Esophagus muscularis mucosa (tissue), 4 donors: ENCODE results near the gene ANKRD53. TPM values are rescaled to one million over a fixed set of nuclear protein-coding genes. Genes with fewer than 3 reads are reported as not detected.
"Not testable (repeated sequence)": the region's sequence is repeated elsewhere in the genome, so short reads cannot be mapped to it uniquely, and the experiment has no call there.

ENCODE experiments used
- DNase-seq: peaks from one replicate; pipeline ENCODE4 v3.0.0-alpha.2; 2017; ENCODE audit errors: extremely low spot score
- H3K27ac ChIP-seq, 4 donors: fragments of 200-600 bp; sonication (generic); replicated peaks in 1 of 4; 1 replicate in 3 of 4; 2 replicates in 1 of 4; pipeline ENCODE4 v1.5.1; 2016 to 2019; ENCODE audit warnings: mild to moderate bottlenecking in 1 of 4
- H3K27me3 ChIP-seq, 4 donors: fragments of 200-600 bp; sonication (generic); one replicate each; pipeline versions ENCODE4 v1.5.1 to v1.6.0; 2016 to 2019
- H3K36me3 ChIP-seq, 4 donors: fragments of 200-600 bp; sonication (generic); one replicate each; pipeline ENCODE4 v1.5.1; 2016 to 2019
- H3K4me1 ChIP-seq, 4 donors: fragments of 200-600 bp; sonication (generic); one replicate each; pipeline ENCODE4 v1.5.1; 2016 to 2019
- H3K4me3 ChIP-seq, 4 donors: fragments of 200-600 bp; sonication (generic); 1 replicate in 2 of 4; 2 replicates in 2 of 4; pipeline ENCODE4 v1.5.1; 2016 to 2019; ENCODE audit warnings: mild to moderate bottlenecking in 4 of 4, moderate library complexity in 1 of 4
- H3K9me3 ChIP-seq, 4 donors: fragments of 200-600 bp; sonication (generic); 1 replicate in 3 of 4; 2 replicates in 1 of 4; pipeline ENCODE4 v1.5.1; 2016 to 2019
- CTCF ChIP-seq, 3 experiments: fragments of 200-600 bp in 2 of 3; fragments of 450-650 bp in 1 of 3; sonication (generic) in 2 of 3; IDR thresholded peaks; one replicate each; pipeline ENCODE4 v1.5.1; 2017 to 2019; ENCODE audit warnings: antibody characterized with exemption in 3 of 3, mild to moderate bottlenecking in 2 of 3, moderate library complexity in 1 of 3
- EP300 ChIP-seq: sonication (generic); formaldehyde crosslinking; IDR thresholded peaks from one replicate; pipeline ENCODE4 v1.6.1; 2017; ENCODE audit warnings: antibody characterized with exemption
- POLR2A ChIP-seq: fragments of 450-650 bp; IDR thresholded peaks from one replicate; pipeline ENCODE4 v1.6.1; 2017; ENCODE audit warnings: antibody characterized with exemption, moderate library complexity, mild to moderate bottlenecking, low read depth
- POLR2AphosphoS5 ChIP-seq, 2 donors: sonication (generic); formaldehyde crosslinking; IDR thresholded peaks; one replicate each; pipeline ENCODE4 v1.6.1; 2017; ENCODE audit warnings: antibody characterized with exemption in 2 of 2
- WGBS: methylation state at CpG from one replicate; pipeline ENCODE4 v1.1.5; 2018; 5-methylcytosine and 5-hydroxymethylcytosine counted together
- intact Hi-C: fragments of 100-400 bp; cut with DNase I; formaldehyde crosslinking; loops from one replicate; pipeline ENCODE4 v1.15.1; 2023
- total RNA-seq, 4 donors: library from RNA; depleted of rRNA; stranded (reverse); fragments of >200 nt; gene quantifications; one replicate each; pipeline versions ENCODE4 v1.1.0 to v1.2.1, GENCODE V29; 2016

Gene ANKRD53
- total RNA-seq, 4 donors from 2014 or later, result under 0.01 to 3.2 (median 0.82) TPM

DNA sequence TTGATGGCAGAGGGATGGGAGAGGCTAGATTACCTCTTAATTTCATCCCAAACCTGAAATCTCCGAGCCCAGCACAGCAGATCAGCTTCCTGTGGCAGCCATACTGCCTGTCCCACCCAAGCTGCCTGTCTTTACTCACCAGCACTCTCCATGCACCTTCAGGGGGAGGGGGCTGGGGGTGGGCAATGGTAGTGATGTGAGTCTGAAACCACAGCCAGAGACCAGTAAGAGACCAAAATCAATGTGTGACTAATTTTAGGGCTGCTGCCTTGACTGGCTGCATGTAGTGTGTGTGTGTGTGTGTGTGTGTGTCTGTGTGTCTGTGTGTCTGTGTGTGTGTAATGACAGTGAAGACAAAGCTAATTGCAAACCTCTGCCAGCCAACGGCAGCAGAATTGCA, 27.9 kb downstream of the ANKRD53 start:
- no peak for DNase-seq
- TF ChIP-seq POLR2AphosphoS5 (IDR thresholded peaks at IDR 0.05), result no peak
- no peak for TF ChIP-seq CTCF (IDR thresholded peaks at IDR 0.05)
- no peak for TF ChIP-seq POLR2A
- TF ChIP-seq EP300, result no peak
- Histone ChIP-seq H3K36me3 (no peaks in the 10 kb centered on the region), H3K4me1 (peaks cover 2% of the 10 kb centered on the region in 4 donors), H3K27me3 (peaks cover 0 to 32% (median 4%) of the 10 kb centered on the region in 4 donors), H3K4me3 (no peak overlapping the region), H3K27ac (no peak overlapping the region), H3K9me3 (no peaks in the 10 kb centered on the region)
- intact Hi-C loops, result no loop called here
- WGBS, result 58% methylated on average over 2 of the region's 2 CpGs

DNA sequence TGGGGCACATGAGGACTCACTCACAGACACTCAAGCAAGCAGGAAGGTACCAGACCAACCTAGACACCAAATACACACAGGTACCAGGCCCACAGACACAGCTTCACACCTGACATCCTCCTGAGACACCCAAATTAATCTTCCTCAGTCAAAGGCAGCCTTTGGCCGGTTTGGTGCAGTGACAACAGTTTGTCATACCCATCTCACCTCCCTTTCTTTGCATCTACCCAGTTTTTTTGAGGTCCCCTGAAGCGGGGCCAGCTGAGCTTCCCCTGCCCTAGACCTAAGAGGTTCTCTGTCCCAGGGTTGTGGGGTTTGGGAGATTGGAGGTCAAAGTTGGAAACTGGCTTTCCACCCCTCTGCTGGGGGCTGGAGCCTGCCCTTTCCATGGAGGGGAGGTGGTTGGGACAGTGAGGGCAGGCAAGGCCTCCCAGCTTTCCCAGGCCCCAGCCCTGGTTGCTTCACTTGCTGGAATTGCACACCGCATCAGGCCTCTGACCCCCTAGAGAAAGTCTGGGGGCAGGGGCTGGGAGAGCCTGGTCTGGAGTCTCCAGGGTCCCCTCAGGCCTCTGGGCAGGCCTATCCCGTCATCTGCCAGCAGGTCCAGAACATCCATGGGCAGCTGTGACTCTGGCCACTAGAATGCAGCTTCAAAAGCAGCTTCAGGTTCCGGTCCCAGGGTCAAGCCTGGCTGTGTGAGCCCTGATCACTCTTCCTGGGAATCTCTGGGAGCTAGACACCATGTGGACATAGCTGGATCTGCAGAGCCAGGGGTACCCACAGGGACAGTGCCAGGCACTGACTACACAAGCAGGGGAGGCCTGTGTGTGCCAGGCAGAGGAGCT, 28.7 kb downstream of the ANKRD53 start:
- Histone ChIP-seq H3K4me1 (no peaks in the 10 kb centered on the region), H3K4me3 (no peak overlapping the region), H3K27ac (no peak overlapping the region), H3K9me3 (no peaks in the 10 kb centered on the region), H3K36me3 (no peaks in the 10 kb centered on the region), H3K27me3 (peaks cover 0 to 31% (median 5%) of the 10 kb centered on the region in 4 donors)
- WGBS, result 92% methylated on average over 4 of the region's 5 CpGs
- intact Hi-C loops, result no loop called here
- peak; percentile 88 for DNase-seq
- no peak for TF ChIP-seq CTCF (IDR thresholded peaks at IDR 0.05)
- TF ChIP-seq POLR2AphosphoS5 (IDR thresholded peaks at IDR 0.05), result no peak
- TF ChIP-seq EP300, result no peak
- TF ChIP-seq POLR2A, result no peak

- no peak overlapping the region for H3K4me3 ChIP-seq
- peaks cover 0 to 35% (median 5%) of the 10 kb centered on the region in 4 donors for H3K27me3 ChIP-seq
- H3K27ac ChIP-seq, result no peak overlapping the region
- DNase-seq, result no peak
- H3K4me1 ChIP-seq, result no peaks in the 10 kb centered on the region
- no peaks in the 10 kb centered on the region for H3K9me3 ChIP-seq
- TF ChIP-seq EP300 (no peak), POLR2AphosphoS5 (IDR thresholded peaks at IDR 0.05) (no peak), POLR2A (no peak), CTCF (IDR thresholded peaks at IDR 0.05) (no peak)
- 92% methylated on average over 7 of the region's 13 CpGs for WGBS
- H3K36me3 ChIP-seq, result no peaks in the 10 kb centered on the region
- intact Hi-C loops, result no loop called here
Measured at GRCh38 chr2:71008342-71008741, 29.9 kb downstream of the ANKRD53 start.

DNA sequence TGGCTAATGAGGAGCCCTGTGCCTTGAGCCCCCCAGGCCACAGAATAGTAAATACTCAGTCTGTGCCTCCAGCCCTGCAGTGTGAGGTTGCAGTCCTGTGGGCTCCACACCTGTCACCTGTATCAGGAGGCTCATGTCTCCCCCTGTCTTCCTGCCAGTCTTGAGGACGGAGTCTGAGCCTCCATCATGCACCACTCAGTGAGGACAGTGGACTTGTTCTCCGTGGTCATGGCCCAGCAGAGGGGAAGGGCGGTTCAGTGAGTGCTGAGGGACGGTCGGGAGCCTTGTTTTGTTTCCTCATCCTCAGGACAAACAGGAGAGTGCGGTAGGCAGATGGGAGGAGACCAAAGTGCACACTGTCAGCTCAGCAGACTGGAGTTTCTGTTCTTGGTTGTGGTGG, 33.4 kb downstream of the ANKRD53 start:
- H3K36me3 ChIP-seq, H3K9me3 ChIP-seq, H3K4me3 ChIP-seq, intact Hi-C loops, H3K4me1 ChIP-seq, H3K27ac ChIP-seq, DNase-seq: not testable (repeated sequence)
- H3K27me3 ChIP-seq, result peaks cover 0 to 39% (median 5%) of the 10 kb centered on the region in 4 donors
- WGBS, result 30% methylated on average over 6 of the region's 6 CpGs

DNA sequence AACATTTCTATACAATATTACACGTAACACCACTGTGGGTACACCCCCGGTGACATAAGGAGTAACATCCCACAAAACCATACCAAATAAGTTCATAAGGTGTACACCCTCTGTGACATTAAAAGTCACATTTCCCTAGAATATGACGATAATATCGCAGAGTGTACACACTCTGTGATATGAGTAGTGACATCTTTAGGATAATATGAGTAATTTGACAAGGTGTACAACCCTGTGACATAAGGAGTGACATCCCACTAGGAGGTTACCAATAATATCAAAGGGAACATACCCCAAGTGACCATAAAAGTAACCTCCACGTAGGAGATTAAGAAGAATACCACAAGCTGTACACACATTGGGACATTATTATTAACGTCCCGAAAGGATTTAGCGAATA, 40.2 kb downstream of the ANKRD53 start:
- DNase-seq, result no peak
- TF ChIP-seq POLR2A (no peak), POLR2AphosphoS5 (IDR thresholded peaks at IDR 0.05) (no peak), EP300 (no peak), CTCF (IDR thresholded peaks at IDR 0.05) (no peak)
- Histone ChIP-seq H3K36me3 (no peaks in the 10 kb centered on the region), H3K4me1 (no peaks in the 10 kb centered on the region), H3K9me3 (no peaks in the 10 kb centered on the region), H3K27me3 (peaks cover 0 to 6% (median 0%) of the 10 kb centered on the region in 4 donors), H3K4me3 (no peak overlapping the region), H3K27ac (no peak overlapping the region)
- WGBS, result 87% methylated on average over 8 of the region's 8 CpGs
- intact Hi-C loops, result no loop called here

- H3K27ac ChIP-seq, intact Hi-C loops, H3K9me3 ChIP-seq, H3K36me3 ChIP-seq, H3K27me3 ChIP-seq, H3K4me1 ChIP-seq, DNase-seq, H3K4me3 ChIP-seq: not testable (repeated sequence)
- 94% methylated on average over 6 of the region's 6 CpGs for WGBS
Measured at GRCh38 chr2:71019989-71020388, 41.6 kb downstream of the ANKRD53 start.

DNA sequence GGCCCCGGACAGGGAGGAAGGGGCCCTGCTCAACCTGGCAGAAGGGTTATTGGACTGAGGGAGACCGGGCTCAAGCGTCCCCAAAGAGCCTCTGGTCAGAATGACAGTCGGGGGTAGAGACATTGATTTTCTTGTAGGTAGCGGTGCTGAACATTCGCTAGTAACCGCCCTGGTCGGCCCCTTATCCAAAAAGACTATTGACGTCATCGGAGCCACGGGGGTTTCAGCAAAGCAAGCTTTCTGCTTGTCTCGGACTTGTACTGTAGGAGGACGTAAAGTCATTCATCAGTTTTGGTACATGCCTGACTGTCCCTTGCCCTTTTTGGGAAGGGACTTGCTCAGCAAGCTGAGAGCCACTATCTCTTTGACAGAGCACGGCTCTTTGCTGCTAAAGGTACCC, 43.0 kb downstream of the ANKRD53 start:
- H3K9me3 ChIP-seq, intact Hi-C loops, H3K4me1 ChIP-seq, H3K4me3 ChIP-seq, H3K36me3 ChIP-seq, H3K27ac ChIP-seq, H3K27me3 ChIP-seq, DNase-seq: not testable (repeated sequence)
- 78% methylated on average over 14 of the region's 14 CpGs for WGBS
